H9 (cell line): ENCODE results near the gene ELFN2. TPM values are rescaled to one million over a fixed set of nuclear protein-coding genes. Genes with fewer than 3 reads are reported as not detected.

Experiments
- DNase-seq: peaks from one replicate; pipeline ENCODE4 v3.0.0-alpha.2; 2017
- H2AFZ ChIP-seq: one replicate; pipeline ENCODE4 v1.6.1; 2013; ENCODE audit warnings: mild to moderate bottlenecking, low read length, control low read depth, moderate library complexity
- H2AK5ac ChIP-seq: 2 replicates; pipeline ENCODE4 v1.6.1; 2013; ENCODE audit warnings: low read length, control low read depth, mixed read lengths; ENCODE audit not compliant: insufficient read length
- H2BK120ac ChIP-seq: one replicate; pipeline ENCODE4 v1.6.1; 2013; ENCODE audit warnings: low read depth, mild to moderate bottlenecking, low read length, control low read depth, inconsistent platforms; ENCODE audit not compliant: poor library complexity, severe bottlenecking
- H2BK12ac ChIP-seq: 2 replicates; pipeline ENCODE4 v1.6.1; 2013; ENCODE audit warnings: low read length, control low read depth, mixed read lengths, low read depth; ENCODE audit not compliant: insufficient read length
- H2BK15ac ChIP-seq: 2 replicates; pipeline ENCODE4 v1.6.1; 2013; ENCODE audit warnings: low read depth, low read length, control low read depth
- H2BK20ac ChIP-seq: one replicate; pipeline ENCODE4 v1.6.1; 2013; ENCODE audit warnings: low read depth, mild to moderate bottlenecking, low read length, control low read depth, inconsistent platforms; ENCODE audit not compliant: poor library complexity, severe bottlenecking
- H2BK5ac ChIP-seq: 2 replicates; pipeline ENCODE4 v1.6.1; 2013; ENCODE audit warnings: low read length, control low read depth, mixed read lengths; ENCODE audit not compliant: insufficient read length
- H3K14ac ChIP-seq: 2 replicates; pipeline ENCODE4 v1.6.1; 2013; ENCODE audit warnings: low read length, control low read depth; ENCODE audit not compliant: insufficient read depth
- H3K18ac ChIP-seq: 2 replicates; pipeline ENCODE4 v1.6.1; 2013; ENCODE audit warnings: low read depth, mild to moderate bottlenecking, mixed read lengths, low read length, control low read depth; ENCODE audit not compliant: insufficient read length
- H3K23ac ChIP-seq: 2 replicates; pipeline ENCODE4 v1.6.1; 2013; ENCODE audit warnings: low read length, control low read depth, mixed read lengths, low read depth; ENCODE audit not compliant: insufficient read length
- H3K23me2 ChIP-seq: 2 replicates; pipeline ENCODE4 v1.6.1; 2013; ENCODE audit warnings: low read depth, mild to moderate bottlenecking, mixed read lengths, low read length, control low read depth; ENCODE audit not compliant: insufficient read length, poor library complexity, severe bottlenecking
- H3K27ac ChIP-seq: 2 replicates; pipeline ENCODE4 v1.5.1; 2013; ENCODE audit warnings: low read length, control low read depth, mixed read lengths, low read depth; ENCODE audit not compliant: insufficient read length
- H3K27me3 ChIP-seq: 2 replicates; pipeline ENCODE4 v1.6.1; 2013; ENCODE audit warnings: low read length, control low read depth, inconsistent platforms; ENCODE audit not compliant: insufficient read depth
- H3K4ac ChIP-seq: 2 replicates; pipeline ENCODE4 v1.6.1; 2013; ENCODE audit warnings: low read depth, mild to moderate bottlenecking, control low read depth, inconsistent platforms, low read length, moderate library complexity
- H3K4me1 ChIP-seq: 2 replicates; pipeline ENCODE4 v1.6.1; 2013; ENCODE audit warnings: low read length, control low read depth, inconsistent platforms; ENCODE audit not compliant: insufficient read depth
- H3K4me2 ChIP-seq: 2 replicates; pipeline ENCODE4 v1.6.1; 2013; ENCODE audit warnings: low read length, control low read depth, mixed read lengths; ENCODE audit not compliant: insufficient read length, insufficient read depth
- H3K56ac ChIP-seq: 2 replicates; pipeline ENCODE4 v1.6.1; 2013; ENCODE audit warnings: low read depth, mild to moderate bottlenecking, mixed read lengths, low read length, control low read depth; ENCODE audit not compliant: insufficient read length
- H3K79me1 ChIP-seq: 2 replicates; pipeline ENCODE4 v1.6.1; 2013; ENCODE audit warnings: low read depth, mild to moderate bottlenecking, moderate library complexity, low read length, control low read depth, inconsistent platforms; ENCODE audit not compliant: insufficient read depth, poor library complexity, severe bottlenecking
- H3K79me2 ChIP-seq: 2 replicates; pipeline ENCODE4 v1.6.1; 2013; ENCODE audit warnings: low read length, control low read depth, inconsistent platforms; ENCODE audit not compliant: insufficient read depth
- H3K9ac ChIP-seq: 2 replicates; pipeline ENCODE4 v1.6.1; 2013; ENCODE audit warnings: low read length, control low read depth, mixed read lengths; ENCODE audit not compliant: insufficient read length; ENCODE audit errors: extremely low read depth
- H3K9me3 ChIP-seq: one replicate; pipeline ENCODE4 v1.6.1; 2013; ENCODE audit warnings: low read depth, low read length, inconsistent platforms; ENCODE audit not compliant: control insufficient read depth
- H3T11ph ChIP-seq: one replicate; pipeline ENCODE4 v1.6.1; 2013; ENCODE audit warnings: mild to moderate bottlenecking, low read length, control low read depth, inconsistent platforms
- H4K20me1 ChIP-seq: one replicate; pipeline ENCODE4 v1.6.1; 2013; ENCODE audit not compliant: control insufficient read depth, insufficient read length, insufficient read depth
- H4K5ac ChIP-seq: 2 replicates; pipeline ENCODE4 v1.6.1; 2013; ENCODE audit warnings: low read depth, mild to moderate bottlenecking, mixed read lengths, low read length, control low read depth; ENCODE audit not compliant: insufficient read length
- H4K8ac ChIP-seq: replicated peaks from 2 replicates; pipeline ENCODE4 v1.6.1; 2013; ENCODE audit warnings: low read length, control low read depth, mixed read lengths, low read depth; ENCODE audit not compliant: insufficient read length
- H4K91ac ChIP-seq: 2 replicates; pipeline ENCODE4 v1.6.1; 2013; ENCODE audit warnings: low read depth, mild to moderate bottlenecking, moderate library complexity, mixed read lengths, low read length, control low read depth; ENCODE audit not compliant: insufficient read length
- H3K27ac Mint-ChIP-seq, 3 experiments: 2 replicates in 2 of 3; 3 replicates in 1 of 3; pipeline ENCODE4 v1.8.0; 2020 to 2021; ENCODE audit warnings: mixed read lengths in 3 of 3, mild to moderate bottlenecking in 1 of 3, moderate library complexity in 1 of 3
- H3K27me3 Mint-ChIP-seq: 2 replicates; pipeline ENCODE4 v1.8.0; 2021; ENCODE audit warnings: low read depth, mild to moderate bottlenecking, moderate library complexity, mixed read lengths
- H3K36me3 Mint-ChIP-seq, 3 experiments: 2 replicates in 2 of 3; 3 replicates in 1 of 3; pipeline ENCODE4 v1.8.0; 2020 to 2021; ENCODE audit warnings: low read depth in 3 of 3, mixed read lengths in 3 of 3; ENCODE audit not compliant: insufficient read depth in 1 of 3
- H3K4me1 Mint-ChIP-seq, 2 experiments: 2 replicates each; pipeline ENCODE4 v1.8.0; 2020; ENCODE audit warnings: mixed read lengths in 2 of 2
- H3K4me3 Mint-ChIP-seq, 2 experiments: 2 replicates in 1 of 2; 3 replicates in 1 of 2; pipeline ENCODE4 v1.8.0; 2020 to 2021; ENCODE audit warnings: mild to moderate bottlenecking in 2 of 2, mixed read lengths in 2 of 2, moderate library complexity in 1 of 2
- H3K9me3 Mint-ChIP-seq, 2 experiments: 2 replicates in 1 of 2; 3 replicates in 1 of 2; pipeline ENCODE4 v1.8.0; 2020; ENCODE audit warnings: mild to moderate bottlenecking in 2 of 2, mixed read lengths in 2 of 2, moderate library complexity in 1 of 2
- CTCF ChIP-seq: fragments of 200-600 bp; sonication (generic); conservative IDR thresholded peaks from 3 replicates; pipeline ENCODE4 v1.8.0; 2021; ENCODE audit warnings: antibody characterized with exemption, mild to moderate bottlenecking
- WGBS: extraction: QIAGEN DNeasy Blood & Tissue Kit; methylation state at CpG from one replicate; pipeline ENCODE4 v1.1.7; 2013; ENCODE audit warnings: missing lambda C conversion rate, low lambda C conversion rate, mixed read lengths; ENCODE audit not compliant: insufficient read length; ENCODE audit errors: extremely low coverage; 5-methylcytosine and 5-hydroxymethylcytosine counted together
- total RNA-seq: library from RNA; stranded (reverse); gene quantifications from 2 replicates; pipeline ENCODE4 v1.2.1, GENCODE V29; 2021

Gene ELFN2
- total RNA-seq, 1 experiment from 2014 or later: 0.70 TPM

- peak overlapping the region in 1 of 2 experiments; percentile 14; a peak in 1 of 5 replicates for H3K4me3 Mint-ChIP-seq
- Histone ChIP-seq H3K56ac (no peak overlapping the region), H2BK20ac (no peak overlapping the region), H3K14ac (no peak overlapping the region), H3K79me1 (no peaks in the 10 kb centered on the region), H4K20me1 (no peaks in the 10 kb centered on the region), H3T11ph (no peak overlapping the region), H2BK120ac (no peak overlapping the region), H3K4me2 (no peak overlapping the region), H2AK5ac (no peak overlapping the region), H3K4me1 (no peaks in the 10 kb centered on the region), H3K4ac (no peak overlapping the region), H3K18ac (no peak overlapping the region), H3K27me3 (no peaks in the 10 kb centered on the region; the same call in 1 of the 2 replicates), H2BK5ac (no peak overlapping the region), H3K23me2 (peaks cover 9% of the 10 kb centered on the region), H2BK12ac (no peak overlapping the region), H2AFZ (no peak overlapping the region), H3K9me3 (no peaks in the 10 kb centered on the region), H3K9ac (no peak overlapping the region), H2BK15ac (no peak overlapping the region), H4K5ac (no peak overlapping the region), H3K23ac (no peak overlapping the region), H3K27ac (no peak overlapping the region), H4K8ac (no peak overlapping the region), H3K79me2 (no peaks in the 10 kb centered on the region), H4K91ac (no peak overlapping the region)
- WGBS: no CpG with 5 or more reads among the region's 7 CpGs
- H3K27me3 Mint-ChIP-seq: peaks cover 60% of the 10 kb centered on the region
- no peaks in the 10 kb centered on the region; a peak in 2 of 5 replicates for H3K9me3 Mint-ChIP-seq
- no peak for TF ChIP-seq CTCF
- DNase-seq: no peak
- peaks cover 23 to 46% of the 10 kb centered on the region in 2 experiments for H3K4me1 Mint-ChIP-seq
- no peaks in the 10 kb centered on the region for H3K36me3 Mint-ChIP-seq
- no peak overlapping the region for H3K27ac Mint-ChIP-seq
Observed at GRCh38 chr22:37417264-37417663, 10.0 kb downstream of the ELFN2 start.
